COR-L47 (cell line): ENCODE results near the gene N4BP2L1.

Source experiments
- DNase-seq: peaks from one replicate; lab custom pipeline; 2025; lab: John Stamatoyannopoulos, UW

Gene N4BP2L1

GRCh38 chr13:32431361-32431760 lies 3.4 kb upstream of the N4BP2L1 start:
- no peak for DNase-seq

- DNase-seq: no peak
Measured at GRCh38 chr13:32430018-32430747, 2.3 kb upstream of the N4BP2L1 start.

GRCh38 chr13:32429433-32429909 lies 1.5 kb upstream of the N4BP2L1 start:
- DNase-seq: no peak

GRCh38 chr13:32428581-32429432 lies 877 bp upstream of the N4BP2L1 start:
- DNase-seq: no peak

GRCh38 chr13:32426990-32427851 lies 709 bp downstream of the N4BP2L1 start:
- DNase-seq: peak; percentile 74

GRCh38 chr13:32426191-32426989 lies 1.5 kb downstream of the N4BP2L1 start:
- DNase-seq: no peak

- no peak for DNase-seq
Measured at GRCh38 chr13:32425158-32425557, 2.8 kb downstream of the N4BP2L1 start.

- DNase-seq: no peak
Measured at GRCh38 chr13:32423592-32423991, 4.3 kb downstream of the N4BP2L1 start.

GRCh38 chr13:32419862-32420261 lies 8.1 kb downstream of the N4BP2L1 start:
- no peak for DNase-seq

GRCh38 chr13:32417995-32418394 lies 9.9 kb downstream of the N4BP2L1 start:
- DNase-seq: no peak

- DNase-seq: peak; percentile 15
Measured at GRCh38 chr13:32415019-32415418, 12.9 kb downstream of the N4BP2L1 start.

- no peak for DNase-seq
Measured at GRCh38 chr13:32414580-32414979, 13.3 kb downstream of the N4BP2L1 start.

GRCh38 chr13:32413284-32413683 lies 14.6 kb downstream of the N4BP2L1 start:
- DNase-seq: no peak

- DNase-seq: no peak
Measured at GRCh38 chr13:32409561-32410421, 18.1 kb downstream of the N4BP2L1 start.

- peak; percentile 87 for DNase-seq
Measured at GRCh38 chr13:32409001-32409313, 19.0 kb downstream of the N4BP2L1 start.

GRCh38 chr13:32408296-32409000 lies 19.5 kb downstream of the N4BP2L1 start:
- DNase-seq: peak; percentile 87

GRCh38 chr13:32407854-32408253 lies 20.1 kb downstream of the N4BP2L1 start:
- no peak for DNase-seq

- DNase-seq: no peak
Measured at GRCh38 chr13:32403108-32403507, 24.8 kb downstream of the N4BP2L1 start.

GRCh38 chr13:32391101-32391619 lies 36.8 kb downstream of the N4BP2L1 start:
- DNase-seq: no peak

GRCh38 chr13:32390484-32390883 lies 37.4 kb downstream of the N4BP2L1 start:
- DNase-seq: no peak
